NB4 (cell line): Measurements from ENCODE around the gene AQP4.
A peak's percentile ranks its signal among the peaks of the same experiment; 100 is the strongest.

ENCODE experiments used
- DNase-seq: peaks from one replicate; pipeline ENCODE4 v3.0.0; 2010; ENCODE audit warnings: low read depth
- H3K4me3 ChIP-seq: one replicate; pipeline ENCODE4 v1.5.1; 2011; ENCODE audit warnings: mild to moderate bottlenecking, low read depth, low read length, moderate library complexity
- MYC ChIP-seq: IDR thresholded peaks from 2 replicates; pipeline ENCODE4 v1.6.1; 2011; ENCODE audit warnings: low read depth, low read length
- POLR2A ChIP-seq: IDR thresholded peaks from 2 replicates; pipeline ENCODE4 v1.6.1; 2011; ENCODE audit warnings: mild to moderate bottlenecking; ENCODE audit not compliant: insufficient read length; ENCODE audit errors: extremely low read depth
- TF ChIP-seq, protein P1 (sequence below): IDR thresholded peaks from 2 replicates; pipeline ENCODE4 v1.6.1; 2011; ENCODE audit warnings: low read depth, low read length
- TF ChIP-seq, protein P2 (sequence below): IDR thresholded peaks from one replicate; pipeline ENCODE4 v1.5.1; 2012; ENCODE audit warnings: low read depth, low read length

Gene AQP4

DNA sequence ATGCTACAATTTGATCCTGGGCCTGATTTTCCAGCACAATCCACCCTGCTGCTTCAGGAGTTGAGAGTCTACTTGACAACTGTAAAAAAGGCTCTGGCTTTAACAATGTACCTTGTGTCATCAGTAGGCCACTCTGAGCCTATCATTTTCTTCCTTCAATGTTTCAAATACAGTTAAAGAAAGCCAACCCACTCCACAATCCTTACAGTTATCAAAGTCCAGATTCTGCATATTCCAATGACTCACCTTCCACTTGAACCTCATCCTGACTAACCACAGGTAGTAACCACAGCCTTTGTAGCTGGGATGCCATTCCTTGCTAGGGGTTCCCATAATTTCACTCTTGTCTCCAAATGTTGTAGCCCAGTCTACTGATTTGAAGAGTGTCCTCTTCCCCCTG, 35.5 kb upstream of the AQP4 start:
- DNase-seq, result no peak
- TF ChIP-seq, protein P1, sequence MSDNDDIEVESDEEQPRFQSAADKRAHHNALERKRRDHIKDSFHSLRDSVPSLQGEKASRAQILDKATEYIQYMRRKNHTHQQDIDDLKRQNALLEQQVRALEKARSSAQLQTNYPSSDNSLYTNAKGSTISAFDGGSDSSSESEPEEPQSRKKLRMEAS, result no peak
- TF ChIP-seq MYC, result no peak
- no peak for TF ChIP-seq POLR2A
- TF ChIP-seq, protein P2, sequence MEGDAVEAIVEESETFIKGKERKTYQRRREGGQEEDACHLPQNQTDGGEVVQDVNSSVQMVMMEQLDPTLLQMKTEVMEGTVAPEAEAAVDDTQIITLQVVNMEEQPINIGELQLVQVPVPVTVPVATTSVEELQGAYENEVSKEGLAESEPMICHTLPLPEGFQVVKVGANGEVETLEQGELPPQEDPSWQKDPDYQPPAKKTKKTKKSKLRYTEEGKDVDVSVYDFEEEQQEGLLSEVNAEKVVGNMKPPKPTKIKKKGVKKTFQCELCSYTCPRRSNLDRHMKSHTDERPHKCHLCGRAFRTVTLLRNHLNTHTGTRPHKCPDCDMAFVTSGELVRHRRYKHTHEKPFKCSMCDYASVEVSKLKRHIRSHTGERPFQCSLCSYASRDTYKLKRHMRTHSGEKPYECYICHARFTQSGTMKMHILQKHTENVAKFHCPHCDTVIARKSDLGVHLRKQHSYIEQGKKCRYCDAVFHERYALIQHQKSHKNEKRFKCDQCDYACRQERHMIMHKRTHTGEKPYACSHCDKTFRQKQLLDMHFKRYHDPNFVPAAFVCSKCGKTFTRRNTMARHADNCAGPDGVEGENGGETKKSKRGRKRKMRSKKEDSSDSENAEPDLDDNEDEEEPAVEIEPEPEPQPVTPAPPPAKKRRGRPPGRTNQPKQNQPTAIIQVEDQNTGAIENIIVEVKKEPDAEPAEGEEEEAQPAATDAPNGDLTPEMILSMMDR, result no peak
- no peak overlapping the region for H3K4me3 ChIP-seq

DNA sequence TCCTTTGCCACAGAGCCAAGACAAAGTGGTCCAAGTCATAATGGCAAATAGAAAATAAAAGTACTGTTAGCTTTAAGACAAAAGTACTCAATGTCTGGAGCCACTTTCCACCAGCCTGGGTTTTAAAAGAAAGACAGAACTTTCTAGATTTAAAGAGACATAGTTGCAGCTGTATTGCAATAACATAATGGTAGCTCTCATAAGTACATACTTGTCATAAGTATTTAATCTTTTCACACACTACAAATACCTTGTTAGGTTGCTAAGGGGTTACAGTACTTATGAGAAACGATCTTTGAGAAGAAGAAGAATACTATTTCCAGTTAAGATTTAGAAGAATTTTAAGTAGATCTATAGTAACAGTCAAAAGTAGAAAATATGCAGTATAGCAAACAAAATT, 28.9 kb upstream of the AQP4 start:
- no peak for DNase-seq
- TF ChIP-seq MYC (no peak), POLR2A (no peak)
- TF ChIP-seq, protein P2, result no peak
- TF ChIP-seq, protein P1, result no peak
- no peak overlapping the region for H3K4me3 ChIP-seq

DNA sequence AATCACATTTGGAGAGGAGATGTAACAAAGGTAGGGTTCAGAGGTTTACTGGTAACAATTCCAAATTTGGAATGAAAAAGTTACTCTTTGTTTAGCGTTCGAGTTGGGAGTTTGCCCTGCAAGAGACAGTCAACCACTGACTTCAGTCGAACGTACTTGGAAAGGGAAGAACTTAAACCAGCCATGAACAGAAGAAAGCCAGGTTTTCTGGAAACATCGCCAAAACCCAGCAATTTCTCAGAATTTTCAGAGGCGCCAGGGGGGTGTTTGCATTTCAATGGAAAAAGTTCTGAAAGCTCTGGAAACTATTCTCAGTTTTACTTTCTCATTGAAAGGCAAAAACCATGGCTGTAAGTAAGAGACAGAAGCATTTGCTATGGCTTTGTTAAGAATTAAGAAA, 28.5 kb upstream of the AQP4 start:
- no peak overlapping the region for H3K4me3 ChIP-seq
- DNase-seq, result no peak
- TF ChIP-seq, protein P1, result no peak
- TF ChIP-seq MYC (no peak), POLR2A (no peak)
- TF ChIP-seq, protein P2, result no peak

DNA sequence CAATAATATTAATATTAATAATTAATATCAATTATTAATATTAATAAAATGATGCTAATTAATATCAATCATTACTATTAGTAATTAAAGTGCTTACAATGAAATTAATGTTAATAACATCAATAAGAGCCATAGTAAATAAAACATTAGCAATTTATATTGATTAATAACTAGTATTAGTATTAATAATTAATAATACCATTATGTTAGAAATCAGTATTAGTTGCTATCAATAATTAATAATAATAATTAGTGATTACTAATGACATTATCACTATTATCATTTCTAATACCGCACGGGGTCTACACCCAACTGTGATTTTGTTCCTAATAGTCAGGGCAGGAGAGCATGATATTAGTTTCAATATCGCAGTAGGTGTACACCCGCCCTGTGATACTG, 22.8 kb upstream of the AQP4 start:
- no peak for DNase-seq
- TF ChIP-seq MYC (no peak), POLR2A (no peak)
- TF ChIP-seq, protein P2, result no peak
- TF ChIP-seq, protein P1, result no peak
- no peak overlapping the region for H3K4me3 ChIP-seq

DNA sequence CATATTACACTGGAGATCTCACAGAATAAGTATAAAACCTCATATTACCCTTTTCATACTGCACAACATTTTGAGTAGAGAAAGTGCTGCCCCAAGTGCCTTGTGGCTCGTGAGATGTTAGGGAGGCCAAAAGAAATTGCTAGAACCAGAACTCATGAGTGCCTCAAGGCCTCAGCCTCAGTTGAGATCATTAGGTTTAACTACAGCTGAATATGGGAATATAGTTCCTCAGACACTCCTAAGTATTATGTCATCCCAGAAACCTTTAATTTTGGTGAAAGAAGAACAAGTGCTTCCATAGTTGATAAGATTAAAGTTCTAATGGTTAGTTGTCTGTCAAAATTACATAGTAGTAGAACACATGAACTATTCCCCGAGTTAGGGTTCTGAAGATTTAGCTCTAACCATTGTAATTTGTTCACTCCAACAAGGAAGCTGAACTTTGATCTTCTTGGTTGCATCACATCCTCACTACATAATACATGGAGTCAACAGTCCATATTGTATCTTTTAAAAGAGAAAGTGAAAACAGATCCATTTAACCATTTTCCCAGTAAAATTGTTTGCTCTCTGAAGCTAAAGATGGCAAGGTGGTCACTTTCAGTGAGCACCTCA, 9.6 kb upstream of the AQP4 start:
- peak; percentile 19 for DNase-seq
- H3K4me3 ChIP-seq, result no peak overlapping the region
- TF ChIP-seq, protein P2, result no peak
- TF ChIP-seq POLR2A (no peak), MYC (no peak)
- TF ChIP-seq, protein P1, result no peak

DNA sequence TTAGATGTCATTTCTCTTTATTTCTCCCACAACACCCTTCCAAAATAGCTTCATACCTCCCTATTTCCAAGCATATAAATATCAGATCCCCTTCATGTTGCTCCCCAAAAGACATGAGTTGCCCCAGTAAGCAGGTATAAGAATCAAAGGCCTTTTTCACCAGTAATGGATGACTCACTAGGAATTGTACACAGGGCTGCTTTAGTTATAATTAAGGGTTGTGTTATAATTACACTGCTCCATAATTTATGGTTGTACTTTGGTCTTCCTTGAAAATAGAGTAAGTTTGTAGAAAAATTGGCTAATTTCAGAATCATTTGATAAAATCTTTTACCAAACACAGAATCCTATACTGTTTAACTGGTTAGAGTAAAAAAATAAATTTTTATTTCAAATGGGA, 8.8 kb upstream of the AQP4 start:
- no peak overlapping the region for H3K4me3 ChIP-seq
- no peak for DNase-seq
- TF ChIP-seq MYC (no peak), POLR2A (no peak)
- TF ChIP-seq, protein P2, result no peak
- TF ChIP-seq, protein P1, result no peak
